Testis (tissue), 3 donors: ENCODE data around the gene CDC42SE2. TPM values are rescaled to one million over a fixed set of nuclear protein-coding genes. Genes with fewer than 3 reads are reported as not detected.
A peak's percentile ranks its signal among the peaks of the same experiment; 100 is the strongest.

ENCODE experiments used
- DNase-seq: peaks from one replicate; pipeline ENCODE4 v3.0.0-alpha.2; 2019
- H3K27ac ChIP-seq, 2 donors: fragments of 200-600 bp; sonication (generic); one replicate each; pipeline ENCODE4 v1.5.1; 2019
- H3K27me3 ChIP-seq: fragments of 200-600 bp; sonication (generic); one replicate; pipeline ENCODE4 v1.5.1; 2019
- H3K36me3 ChIP-seq: fragments of 200-600 bp; sonication (generic); one replicate; pipeline ENCODE4 v1.5.1; 2017; ENCODE audit warnings: low read depth; ENCODE audit errors: missing control alignments
- H3K4me1 ChIP-seq: fragments of 200-600 bp; sonication (generic); one replicate; pipeline ENCODE4 v1.5.1; 2019
- H3K4me3 ChIP-seq, 2 donors: fragments of 200-600 bp; sonication (generic); one replicate each; pipeline ENCODE4 v1.5.1; 2017 to 2019
- H3K9me3 ChIP-seq: fragments of 200-600 bp; sonication (generic); one replicate; pipeline ENCODE4 v1.5.1; 2017
- CTCF ChIP-seq, 3 experiments: fragments of 450-650 bp in 2 of 3; fragments of 200-600 bp in 1 of 3; sonication (generic) in 1 of 3; IDR thresholded peaks; one replicate each; pipeline ENCODE4 v1.5.1; 2016 to 2019; ENCODE audit warnings: antibody characterized with exemption in 3 of 3, mild to moderate bottlenecking in 2 of 3, moderate library complexity in 1 of 3
- POLR2A ChIP-seq: fragments of 450-650 bp; IDR thresholded peaks from one replicate; pipeline ENCODE4 v1.6.1; 2017; ENCODE audit warnings: antibody characterized with exemption, mild to moderate bottlenecking, moderate library complexity
- WGBS, 2 donors: methylation state at CpG; one replicate each; pipeline ENCODE4 v1.1.5; 2018; 5-methylcytosine and 5-hydroxymethylcytosine counted together
- intact Hi-C: fragments of 100-400 bp; cut with DNase I; formaldehyde crosslinking; loops from one replicate; pipeline ENCODE4 v1.15.1; 2023; ENCODE audit warnings: low total_unique reads
- polyA plus RNA-seq: library from polyadenylated mRNA; stranded (reverse); fragments of 350-450 nt; fragmentation: Illumina TruSeq; extraction: RNeasy Lipid Tissue Mini Kit (QIAGEN cat#74804); gene quantifications from one replicate; pipeline ENCODE4 v1.2.3, GENCODE V29; 2014; ENCODE audit warnings: low read depth, low replicate concordance; ENCODE audit not compliant: insufficient read depth
- total RNA-seq, 2 donors: library from RNA; depleted of rRNA; stranded (reverse); fragments of >200 nt; gene quantifications; one replicate each; pipeline ENCODE4 v1.2.3, GENCODE V29; 2016

Gene CDC42SE2
- total and polyA plus RNA-seq, 3 donors from 2014 or later, result 57.6 to 72.8 (median 67.1) TPM

- Histone ChIP-seq H3K27me3 (no peaks in the 10 kb centered on the region), H3K4me3 (no peak overlapping the region), H3K9me3 (no peaks in the 10 kb centered on the region), H3K4me1 (peaks cover 14% of the 10 kb centered on the region), H3K36me3 (no peaks in the 10 kb centered on the region), H3K27ac (peak overlapping the region; percentile 76 to 95)
- TF ChIP-seq CTCF (IDR thresholded peaks at IDR 0.05) (no peak), POLR2A (no peak)
- WGBS, 2 donors, result 79 to 83% methylated on average over 6 of the region's 6 CpGs
- intact Hi-C loops, result loop anchor here (10.0 kb wide), 1 partner anchor 97 kb away; the partner anchor contains the start of gene HINT1
- DNase-seq, result no peak
Measured at GRCh38 chr5:131261483-131261882, 2.4 kb upstream of the CDC42SE2 start.

- Histone ChIP-seq H3K4me1 (peaks cover 14% of the 10 kb centered on the region), H3K27ac (peak overlapping the region; percentile 95), H3K27me3 (no peaks in the 10 kb centered on the region), H3K4me3 (peak overlapping the region; percentile 95 to 96), H3K9me3 (no peaks in the 10 kb centered on the region), H3K36me3 (no peaks in the 10 kb centered on the region)
- no peak for DNase-seq
- TF ChIP-seq POLR2A, result no peak
- TF ChIP-seq CTCF (IDR thresholded peaks at IDR 0.05), result no peak
- intact Hi-C loops, result loop anchor here (10.0 kb wide), 1 partner anchor 98 kb away; the partner anchor contains the start of gene HINT1
- WGBS, 2 donors, result 18 to 19% methylated on average over 10 of the region's 10 CpGs
Measured at GRCh38 chr5:131262953-131263541, 806 bp upstream of the CDC42SE2 start.

GRCh38 chr5:131264451-131265099 is 722 bp downstream of the CDC42SE2 start:
- DNase-seq, result peak; percentile 54
- intact Hi-C loops, result loop anchor here (10.0 kb wide), 1 partner anchor 100 kb away; the partner anchor contains the start of gene HINT1

GRCh38 chr5:131265311-131265803 is 1.5 kb downstream of the CDC42SE2 start:
- Histone ChIP-seq H3K27me3 (no peaks in the 10 kb centered on the region), H3K27ac (peak overlapping the region in 1 of 2 donors; percentile 95), H3K36me3 (no peaks in the 10 kb centered on the region), H3K9me3 (no peaks in the 10 kb centered on the region), H3K4me1 (peaks cover 14% of the 10 kb centered on the region), H3K4me3 (peak overlapping the region; percentile 95 to 96)
- TF ChIP-seq CTCF (IDR thresholded peaks at IDR 0.05), result peak; percentile 38 to 46 (median 40)
- no peak for TF ChIP-seq POLR2A
- DNase-seq, result no peak
- 27 to 32% methylated on average over 2 of the region's 2 CpGs for WGBS, 2 donors
- intact Hi-C loops, result loop anchor here (10.0 kb wide), 1 partner anchor 101 kb away; the partner anchor contains the start of gene HINT1

More at GRCh38 chr5:131264451-131265099, 722 bp downstream of the CDC42SE2 start:
- peak overlapping the region; percentile 95 to 96 for H3K4me3 ChIP-seq
- H3K36me3 ChIP-seq, result no peaks in the 10 kb centered on the region
- WGBS, 2 donors, result 1% methylated on average over 14 to 34 of the region's 34 CpGs
- H3K27ac ChIP-seq, result peak overlapping the region; percentile 95
- H3K9me3 ChIP-seq, result no peaks in the 10 kb centered on the region
- TF ChIP-seq POLR2A, result no peak
- no peak for TF ChIP-seq CTCF (IDR thresholded peaks at IDR 0.05)
- H3K4me1 ChIP-seq, result peaks cover 14% of the 10 kb centered on the region
- H3K27me3 ChIP-seq, result no peaks in the 10 kb centered on the region
